Astrocyte of the spinal cord (primary cell): ENCODE measurements around the gene GAS6.

Experiments
- DNase-seq: peaks from one replicate; pipeline ENCODE4 v3.0.0; 2011; ENCODE audit warnings: low read depth, low spot score
- H3K4me3 ChIP-seq: 2 replicates; pipeline ENCODE4 v1.5.1; 2011; ENCODE audit warnings: low read depth, mild to moderate bottlenecking, low read length, moderate library complexity
- CTCF ChIP-seq: IDR thresholded peaks from 2 replicates; pipeline ENCODE4 v1.5.1; 2012; ENCODE audit warnings: low read depth, mild to moderate bottlenecking, low read length, inconsistent platforms
- in situ Hi-C: cut with HindIII; loops from 2 replicates; pipeline ENCODE4 v1.10.0; 2017; ENCODE audit warnings: low sequenced_read_pairs

The GAS6 gene

GRCh38 chr13:113879017-113879416, 15.1 kb upstream of the GAS6 start:
- TF ChIP-seq CTCF: no peak
- H3K4me3 ChIP-seq: no peak overlapping the region
- in situ Hi-C loops: no loop called here
- no peak for DNase-seq

DNA sequence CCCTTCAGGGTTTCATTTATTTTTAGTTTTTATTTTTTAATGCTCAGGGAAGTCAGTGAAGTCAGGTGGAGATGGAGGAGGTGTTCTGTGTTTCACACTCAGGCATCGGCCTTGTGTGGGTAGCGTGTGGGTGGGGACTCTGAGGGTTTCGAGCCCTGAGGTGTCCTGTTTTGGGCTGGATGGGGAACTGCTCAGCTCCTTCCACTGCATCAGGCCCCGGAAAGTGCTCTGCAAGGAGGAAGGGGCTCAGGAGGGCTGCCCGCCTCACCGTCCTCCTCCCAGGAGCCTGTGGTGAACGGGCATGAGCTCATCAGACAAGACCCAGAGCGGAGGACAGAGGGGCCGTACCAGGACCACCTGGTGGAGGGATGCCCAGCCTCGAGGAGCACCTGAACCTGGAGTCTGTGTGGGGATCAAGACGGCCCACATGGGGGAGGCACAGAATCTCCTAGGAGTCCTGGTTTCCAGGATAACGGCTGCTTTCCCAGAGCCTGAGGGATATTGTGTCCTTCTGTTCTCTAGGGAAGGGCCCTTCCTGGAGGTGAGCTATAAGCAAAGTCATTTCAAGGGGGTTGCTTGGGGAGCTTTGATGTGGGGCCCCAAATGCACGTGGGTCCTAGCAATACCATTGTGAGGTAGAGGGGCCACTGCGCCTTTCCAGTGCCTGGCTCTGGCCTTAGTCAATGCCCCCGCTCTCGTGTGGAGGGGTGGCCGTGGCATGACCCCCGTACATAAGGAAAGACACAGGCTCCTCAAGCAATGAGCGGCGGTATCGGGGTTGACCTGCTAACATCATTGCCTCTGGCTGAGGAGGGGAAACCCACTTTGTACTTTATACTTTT, 13.5 kb upstream of the GAS6 start:
- DNase-seq: no peak

GRCh38 chr13:113876346-113877148, 12.7 kb upstream of the GAS6 start:
- no peak for TF ChIP-seq CTCF
- H3K4me3 ChIP-seq: no peak overlapping the region
- in situ Hi-C loops: no loop called here
- no peak for DNase-seq

More for the DNA sequence above, 13.5 kb upstream of the GAS6 start:
- TF ChIP-seq CTCF: no peak
- in situ Hi-C loops: no loop called here
- no peak overlapping the region for H3K4me3 ChIP-seq

DNA sequence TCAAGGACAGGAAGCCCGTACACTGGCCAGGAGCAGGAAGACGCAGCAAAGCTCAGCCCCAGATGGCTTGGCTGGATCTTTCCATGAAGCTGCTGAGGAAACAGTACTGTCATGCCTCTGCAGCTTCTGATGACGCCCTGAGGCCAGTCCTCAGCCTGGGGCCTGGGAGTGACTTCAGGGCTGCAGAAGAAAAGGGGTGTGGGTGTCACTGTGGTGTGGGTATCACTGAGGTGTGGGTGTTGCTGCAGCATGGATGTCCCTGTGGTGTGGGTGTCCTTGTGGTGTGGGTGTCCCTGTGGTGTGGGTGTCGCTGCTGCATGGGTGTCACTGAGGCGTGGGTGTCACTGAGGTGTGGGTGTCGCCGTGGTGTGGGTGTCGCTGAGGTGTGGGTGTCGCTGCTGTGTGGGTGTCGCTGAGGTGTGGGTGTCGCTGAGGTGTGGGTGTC, 12.0 kb upstream of the GAS6 start:
- DNase-seq: no peak
- in situ Hi-C loops: no loop called here
- TF ChIP-seq CTCF: no peak
- H3K4me3 ChIP-seq: no peak overlapping the region

- no peak for DNase-seq
- no peak overlapping the region for H3K4me3 ChIP-seq
- in situ Hi-C loops: no loop called here
- TF ChIP-seq CTCF: no peak
These were observed 11.5 kb upstream of the GAS6 start for GRCh38 chr13:113875429-113875815.

DNA sequence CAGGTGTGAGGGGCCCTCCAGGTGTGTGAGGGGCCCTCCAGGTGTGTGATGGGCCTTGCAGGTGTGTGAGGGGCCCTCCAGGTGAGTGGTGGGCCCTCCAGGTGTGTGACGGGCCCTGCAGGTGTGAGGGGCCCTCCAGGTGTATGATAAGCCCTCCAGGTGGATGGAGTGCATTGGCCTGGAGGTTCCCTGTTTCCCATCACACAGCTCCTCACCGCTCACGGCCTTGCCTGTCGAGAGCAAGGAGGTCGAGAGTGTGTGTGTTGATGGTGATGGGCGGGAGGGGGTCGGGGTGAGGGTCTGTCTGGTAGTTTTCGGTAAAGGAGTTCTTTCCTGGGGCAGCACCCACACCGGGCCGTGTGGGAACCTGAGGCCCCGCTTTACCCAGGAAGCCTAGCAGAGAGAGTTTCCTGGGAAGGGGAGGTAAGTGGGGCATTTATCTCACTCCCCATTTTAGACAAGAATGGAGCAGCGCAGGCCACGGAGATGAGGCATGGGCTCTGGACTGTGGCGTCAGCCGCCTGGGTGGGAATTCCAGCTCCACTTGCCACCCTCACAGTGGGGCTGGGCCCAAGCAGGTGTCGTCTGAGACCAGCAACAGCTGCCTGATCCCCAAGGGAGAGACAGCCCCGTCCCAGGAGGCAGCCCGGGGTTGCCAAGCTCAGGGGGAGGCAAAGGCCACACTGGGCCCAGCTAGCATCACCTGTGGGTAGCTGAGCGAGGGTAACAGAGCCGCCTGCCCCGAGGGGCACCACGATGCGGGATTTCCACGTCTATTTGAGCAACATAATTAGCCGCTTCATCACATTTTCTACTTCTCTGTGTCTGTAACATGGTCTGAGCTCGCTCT, 10.9 kb upstream of the GAS6 start:
- DNase-seq: no peak
- no peak for TF ChIP-seq CTCF
- in situ Hi-C loops: no loop called here
- no peak overlapping the region for H3K4me3 ChIP-seq
